Dedifferentiated amniotic fluid mesenchymal stem cell (primary cell): ENCODE data around the gene COX20.
"Not testable (repeated sequence)": the region's sequence is repeated elsewhere in the genome, so short reads cannot be mapped to it uniquely, and the experiment has no call there.

Experiments used
- DNase-seq: peaks from one replicate; pipeline ENCODE4 v3.0.0-alpha.2; 2016; ENCODE audit errors: extremely low spot score

The COX20 gene

GRCh38 chr1:244835276-244836134 lies at the start of gene COX20:
Gene COX20, plus strand, starts transcription at chr1:244835658. Its CDS starts 57 bp downstream, at chr1:244835715.
- peak; percentile 73 for DNase-seq

- no peak for DNase-seq
Measured at GRCh38 chr1:244788493-244789275, 46.8 kb upstream of the COX20 start.

- DNase-seq = no peak
Measured at GRCh38 chr1:244789276-244789580, 46.2 kb upstream of the COX20 start.

GRCh38 chr1:244789731-244790130 lies 45.7 kb upstream of the COX20 start:
- DNase-seq = no peak

- DNase-seq = no peak
Measured at GRCh38 chr1:244791061-244791460, 44.4 kb upstream of the COX20 start.

GRCh38 chr1:244792188-244792850 lies 43.1 kb upstream of the COX20 start:
- no peak for DNase-seq

GRCh38 chr1:244794071-244794470 lies 41.4 kb upstream of the COX20 start:
- no peak for DNase-seq

GRCh38 chr1:244794516-244794915 lies 40.9 kb upstream of the COX20 start:
- not testable (repeated sequence) for DNase-seq

GRCh38 chr1:244796719-244797406 lies 38.6 kb upstream of the COX20 start:
- peak; percentile 66 for DNase-seq

- DNase-seq = no peak
Measured at GRCh38 chr1:244800821-244801220, 34.6 kb upstream of the COX20 start.

- no peak for DNase-seq
Measured at GRCh38 chr1:244801246-244801645, 34.2 kb upstream of the COX20 start.

- no peak for DNase-seq
Measured at GRCh38 chr1:244802041-244802440, 33.4 kb upstream of the COX20 start.

- DNase-seq = no peak
Measured at GRCh38 chr1:244802556-244803239, 32.8 kb upstream of the COX20 start.

- no peak for DNase-seq
Measured at GRCh38 chr1:244804841-244805240, 30.6 kb upstream of the COX20 start.

- DNase-seq = no peak
Measured at GRCh38 chr1:244807138-244807537, 28.3 kb upstream of the COX20 start.

- no peak for DNase-seq
Measured at GRCh38 chr1:244810221-244810620, 25.2 kb upstream of the COX20 start.

- no peak for DNase-seq
Measured at GRCh38 chr1:244813327-244813726, 22.1 kb upstream of the COX20 start.

- no peak for DNase-seq
Measured at GRCh38 chr1:244815600-244816099, 19.8 kb upstream of the COX20 start.

GRCh38 chr1:244817415-244817894 lies 18.0 kb upstream of the COX20 start:
- DNase-seq = no peak

GRCh38 chr1:244820131-244820530 lies 15.3 kb upstream of the COX20 start:
- DNase-seq = no peak

- DNase-seq = no peak
Measured at GRCh38 chr1:244821134-244821533, 14.3 kb upstream of the COX20 start.
